Activated naive CD4-positive, alpha-beta T cell treated with anti-CD3 and anti-CD28 coated beads, Interleukin-2, amount 50 U/mL, for 16 hours (primary cell): ENCODE measurements around the gene CMTM4.
"Not testable (repeated sequence)": the region's sequence is repeated elsewhere in the genome, so short reads cannot be mapped to it uniquely, and the experiment has no call there.

ENCODE experiments used
- DNase-seq: peaks from one replicate; pipeline ENCODE4 v3.0.0-alpha.2; 2020

Gene CMTM4

DNA sequence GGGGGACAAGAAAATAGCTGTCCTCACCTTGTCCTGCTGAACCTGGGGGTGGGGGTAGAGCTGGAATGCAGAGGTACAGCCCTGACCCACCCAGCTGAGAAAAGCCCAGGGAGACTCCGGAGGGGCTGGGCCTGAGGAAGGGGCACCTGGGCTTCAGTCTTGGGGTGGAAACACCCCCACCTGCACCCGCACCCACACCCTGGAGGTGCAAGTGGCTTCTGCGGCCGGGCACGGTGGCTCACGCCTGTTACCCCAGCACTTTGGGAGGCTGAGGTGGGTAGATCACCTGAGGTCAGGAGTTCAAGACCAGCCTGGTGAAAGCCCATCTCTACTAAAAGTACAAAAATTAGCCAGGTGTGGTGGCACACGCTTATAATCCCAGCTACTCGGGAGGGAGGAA is 84.6 kb downstream of the CMTM4 start:
- not testable (repeated sequence) for DNase-seq

- DNase-seq, result no peak
Observed at GRCh38 chr16:66610111-66610820, 86.3 kb downstream of the CMTM4 start.

DNA sequence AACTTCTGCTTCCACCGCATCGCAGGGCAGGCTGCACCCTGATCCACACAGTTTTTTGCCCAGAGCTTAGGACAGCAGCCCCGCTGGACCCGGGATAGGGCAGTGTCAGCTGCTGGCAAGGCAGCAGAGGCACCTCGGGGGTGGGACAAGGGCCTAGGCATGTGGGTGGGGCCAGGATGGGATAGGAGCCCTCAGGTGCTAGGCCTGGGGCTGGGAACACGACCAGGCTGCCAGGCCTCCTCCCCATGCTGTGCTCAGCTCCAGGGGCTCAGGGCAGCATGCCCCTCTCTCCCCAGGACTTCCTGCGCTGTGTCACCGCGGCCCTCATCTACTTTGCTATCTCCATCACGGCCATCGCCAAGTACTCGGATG is 87.4 kb downstream of the CMTM4 start:
- DNase-seq, result no peak

DNA sequence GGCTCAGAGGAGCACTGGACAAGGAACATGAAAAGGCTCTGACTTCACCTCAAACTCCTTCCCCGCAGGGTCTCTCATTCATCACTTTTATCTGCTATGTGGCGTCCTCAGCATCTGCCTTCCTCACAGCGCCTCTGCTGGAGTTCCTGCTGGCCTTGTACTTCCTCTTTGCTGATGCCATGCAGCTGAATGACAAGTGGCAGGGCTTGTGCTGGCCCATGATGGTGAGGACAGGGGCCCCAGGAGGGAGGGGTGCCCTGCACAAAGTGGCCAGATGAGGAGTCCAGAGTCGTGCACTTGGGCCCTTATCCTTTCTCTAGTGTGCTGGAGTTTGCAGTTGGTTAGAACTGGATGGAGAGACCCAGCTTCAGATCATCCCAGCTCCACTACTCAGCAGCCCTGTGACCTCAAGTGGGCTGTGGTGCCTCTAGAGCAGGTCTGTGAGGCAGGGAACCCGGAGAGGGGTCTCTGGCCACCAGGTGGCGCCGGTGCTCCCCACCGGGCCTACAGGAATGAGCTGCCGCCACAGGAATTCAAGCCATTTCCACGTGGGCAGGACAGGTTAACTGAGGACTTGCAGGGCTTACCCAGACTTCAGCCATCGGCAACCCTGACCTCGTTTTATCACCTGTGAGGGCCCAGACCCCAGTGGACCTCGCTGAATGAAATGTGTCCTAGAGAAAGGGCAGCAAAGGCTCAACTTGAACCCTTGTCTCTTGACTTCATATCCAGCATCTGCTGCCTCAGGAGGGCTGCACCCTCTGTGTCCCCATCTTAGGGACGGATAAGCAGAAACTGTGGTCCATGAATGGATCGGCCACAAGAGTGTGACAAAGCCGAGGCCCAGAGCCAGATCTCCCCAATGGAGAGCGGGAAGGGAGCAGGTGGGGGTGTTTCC is 88.1 kb downstream of the CMTM4 start:
- DNase-seq, result peak; percentile 87

DNA sequence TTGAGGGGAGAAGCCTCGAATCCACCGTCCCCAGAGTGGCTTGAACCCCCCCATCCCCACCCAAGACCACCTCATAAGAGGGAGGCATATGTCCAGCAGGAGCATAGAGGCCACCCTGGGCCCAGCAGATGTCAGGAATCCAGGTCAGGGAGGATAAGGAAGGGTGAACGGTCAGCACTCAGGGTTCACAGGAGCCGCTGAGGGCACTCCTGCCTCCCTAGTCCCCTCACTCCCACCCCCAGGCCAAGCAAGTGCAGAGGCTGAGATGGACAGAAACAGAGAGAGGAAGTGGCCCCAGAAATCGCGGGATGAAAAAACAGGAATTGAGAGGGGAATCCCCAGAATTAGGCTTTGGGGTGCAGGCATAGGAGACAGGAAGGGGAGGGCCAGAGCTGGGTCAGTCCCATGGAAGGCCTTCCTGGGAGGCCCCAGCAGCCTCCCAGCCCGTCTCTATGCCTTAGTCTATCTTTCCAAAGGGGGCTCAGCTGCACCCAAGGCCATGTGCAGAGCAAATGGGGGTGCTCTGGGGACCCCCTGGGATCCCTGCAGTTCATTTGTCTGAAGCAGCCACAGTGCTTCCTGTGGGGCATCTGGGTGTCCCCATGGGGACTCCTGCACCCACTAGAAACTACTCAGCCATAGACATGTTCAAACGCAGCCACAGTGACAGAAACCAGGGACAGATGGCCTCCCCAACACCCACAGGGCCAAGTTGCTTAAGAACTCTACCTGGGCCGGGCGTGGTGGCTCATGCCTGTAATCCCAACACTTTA is 90.4 kb downstream of the CMTM4 start:
- DNase-seq, result no peak

- peak; percentile 44 for DNase-seq
Observed at GRCh38 chr16:66605177-66605978, 91.2 kb downstream of the CMTM4 start.

- DNase-seq, result peak; percentile 83
Observed at GRCh38 chr16:66604376-66605176, 92.0 kb downstream of the CMTM4 start, which contains the start of gene CMTM3. Gene CMTM3, plus strand, starts transcription at chr16:66604704. Its CDS starts 102 bp downstream, at chr16:66604806.

DNA sequence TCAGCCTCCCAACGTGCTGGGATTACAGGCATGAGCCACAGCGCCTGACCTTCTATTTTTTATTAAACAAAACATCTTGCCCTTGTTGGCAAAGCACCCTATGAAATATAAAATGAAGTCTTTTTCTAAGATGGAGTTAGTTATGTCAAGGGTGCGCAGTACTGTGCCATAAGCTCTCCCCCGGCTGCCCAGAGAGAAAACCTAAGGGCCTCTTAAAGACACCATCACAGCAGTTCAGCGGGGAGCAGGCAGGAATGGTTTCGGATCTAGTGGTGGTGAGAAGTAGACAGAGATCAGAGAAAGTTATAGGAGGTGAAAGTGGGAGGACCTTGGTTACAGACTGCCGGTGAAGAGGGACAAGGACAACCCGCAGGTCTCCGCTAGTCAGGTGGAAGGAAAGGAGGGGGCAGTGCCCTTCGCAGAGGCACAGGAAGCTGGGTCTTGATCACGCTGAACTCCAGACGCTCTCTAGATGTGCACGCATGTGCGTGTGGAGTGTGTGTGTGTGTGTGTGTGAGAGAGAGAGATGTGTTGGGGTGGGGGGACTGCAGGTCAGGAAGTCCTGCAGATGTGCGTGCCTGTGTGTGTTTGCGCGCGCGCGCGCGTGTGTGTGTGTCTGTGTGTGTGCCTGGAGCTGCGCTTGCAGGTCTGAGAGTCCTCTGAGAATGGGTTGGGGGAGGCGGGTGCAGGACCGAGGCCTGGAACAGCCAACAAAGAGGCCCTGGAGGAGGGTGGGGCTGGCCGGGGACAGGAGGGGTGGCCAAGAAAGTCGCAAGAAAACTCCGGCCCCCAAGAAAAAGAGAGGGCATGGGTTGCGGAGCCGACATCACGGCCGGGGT is 92.8 kb downstream of the CMTM4 start:
- peak; percentile 64 for DNase-seq

GRCh38 chr16:66601471-66601870 is 95.1 kb downstream of the CMTM4 start:
- no peak for DNase-seq

GRCh38 chr16:66600477-66600876 is 96.1 kb downstream of the CMTM4 start:
- no peak for DNase-seq

GRCh38 chr16:66599726-66600125 is 96.8 kb downstream of the CMTM4 start:
- DNase-seq, result no peak

- DNase-seq, result no peak
Observed at GRCh38 chr16:66598111-66598510, 98.4 kb downstream of the CMTM4 start.

DNA sequence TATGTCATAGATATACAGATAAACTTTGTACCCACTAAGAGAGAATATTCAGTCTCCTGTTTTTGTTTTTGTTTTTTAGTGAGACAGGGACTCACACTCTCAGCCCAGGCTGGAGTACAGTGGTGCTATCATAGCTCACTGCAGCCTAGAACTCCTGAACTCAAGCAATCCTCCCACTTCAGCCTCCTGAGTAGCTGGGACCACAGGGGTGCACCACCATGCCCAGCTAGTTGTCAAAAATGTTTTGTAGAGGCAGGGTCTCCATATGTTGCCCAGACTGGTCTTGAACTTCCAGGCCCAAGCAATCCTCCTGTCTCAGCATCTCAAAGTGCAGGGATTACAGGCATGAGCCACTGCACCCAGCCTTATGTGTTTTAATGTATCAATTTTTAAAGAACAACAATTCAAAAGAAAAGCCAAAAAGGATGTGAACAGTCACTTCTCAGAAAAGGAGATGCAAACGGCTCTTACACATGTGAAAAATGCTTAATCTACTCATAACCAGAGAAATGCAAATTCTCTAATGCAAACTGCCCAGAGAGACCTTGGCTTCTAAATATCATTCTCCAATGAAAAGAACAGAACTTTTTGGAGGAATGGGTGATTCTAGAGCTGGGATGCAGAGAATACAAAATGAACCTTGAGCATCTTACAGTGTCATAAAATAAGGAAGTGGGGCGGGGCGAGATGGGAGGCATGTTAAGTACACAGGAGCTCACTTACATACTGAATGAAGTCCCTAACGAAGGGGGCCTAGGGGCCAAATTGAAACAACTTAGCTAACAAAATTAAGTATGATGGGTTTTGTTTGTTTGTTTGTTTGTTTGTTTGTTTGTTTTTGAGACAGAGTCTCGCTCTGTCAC is 99.3 kb downstream of the CMTM4 start:
- no peak for DNase-seq

GRCh38 chr16:66596559-66596958 is 100.0 kb downstream of the CMTM4 start:
- not testable (repeated sequence) for DNase-seq

- no peak for DNase-seq
Observed at GRCh38 chr16:66594739-66595138, 101.8 kb downstream of the CMTM4 start.

- DNase-seq, result no peak
Observed at GRCh38 chr16:66592814-66593213, 103.7 kb downstream of the CMTM4 start.

DNA sequence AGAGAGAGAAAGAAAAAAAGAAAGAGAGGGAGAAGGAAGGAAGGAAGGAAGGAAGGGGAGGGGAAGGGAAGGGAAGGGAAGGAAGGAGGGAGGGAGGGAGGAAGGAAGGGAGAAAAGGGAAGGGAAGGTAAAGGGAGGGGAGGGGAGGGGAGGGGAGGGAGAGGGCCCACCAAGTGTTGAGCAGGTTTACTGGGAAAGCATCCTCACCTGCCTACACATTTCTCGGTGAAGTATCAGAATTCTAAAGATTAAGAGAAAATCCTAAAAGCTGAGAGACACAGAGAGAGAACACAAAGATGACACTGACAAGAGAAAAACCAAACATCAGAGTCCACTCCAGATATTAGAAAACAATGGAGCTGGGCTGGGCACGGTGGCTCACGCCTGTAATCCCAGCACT is 104.3 kb downstream of the CMTM4 start:
- DNase-seq, result no peak

DNA sequence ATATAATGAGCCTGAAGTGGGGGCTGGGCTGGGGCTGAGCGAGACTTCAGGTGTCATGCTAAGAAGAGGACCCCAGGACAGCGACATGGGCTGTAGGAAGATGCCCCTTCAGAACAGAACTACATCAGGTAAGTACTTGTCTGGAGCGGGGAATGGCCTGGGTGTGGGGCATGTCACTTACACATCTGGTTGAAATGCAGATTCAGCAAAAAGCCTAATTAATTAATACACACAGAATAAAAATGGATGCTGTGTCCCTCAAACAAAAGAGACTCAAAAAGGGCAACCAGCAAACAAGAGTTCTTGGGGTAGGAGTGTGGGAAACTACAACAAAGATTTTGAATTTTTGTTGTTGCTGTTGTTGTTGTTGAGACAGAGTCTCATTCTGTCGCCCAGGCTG is 105.5 kb downstream of the CMTM4 start:
- DNase-seq, result no peak

DNA sequence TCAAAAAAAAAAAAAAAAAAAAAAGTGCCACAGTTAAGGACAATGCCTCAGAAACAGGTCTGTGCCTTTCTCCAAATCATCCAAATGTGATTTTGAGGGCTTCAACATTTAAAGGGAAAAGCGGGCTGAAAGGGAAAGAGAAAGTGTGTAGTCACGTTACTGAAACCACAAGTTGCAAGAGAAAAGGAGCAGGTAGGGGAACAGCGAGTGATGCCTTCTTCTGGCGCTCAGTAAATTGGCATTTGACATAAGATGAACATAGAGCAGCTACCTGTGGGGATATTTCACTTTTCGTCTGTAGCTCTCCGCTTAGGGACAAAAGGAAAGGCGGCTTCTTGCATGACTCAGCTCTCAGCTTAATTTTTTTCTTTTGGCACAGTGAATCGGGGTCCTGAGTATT is 106.2 kb downstream of the CMTM4 start:
- DNase-seq, result no peak
